Ammon's horn (tissue), 1 donor: Measurements from ENCODE around the gene OSMR.

Source experiments
- DNase-seq: peaks from one replicate; pipeline ENCODE4 v3.0.0-alpha.2; 2016; ENCODE audit warnings: low spot score

Gene OSMR

GRCh38 chr5:38871790-38872551, 26.2 kb downstream of the OSMR start:
- DNase-seq, result no peak

GRCh38 chr5:38872826-38873225, 27.0 kb downstream of the OSMR start:
- DNase-seq, result no peak

- no peak for DNase-seq
Observed at GRCh38 chr5:38874948-38875456, 29.2 kb downstream of the OSMR start.

- no peak for DNase-seq
Observed at GRCh38 chr5:38878391-38879077, 32.7 kb downstream of the OSMR start.

GRCh38 chr5:38879078-38879460, 33.3 kb downstream of the OSMR start:
- no peak for DNase-seq

GRCh38 chr5:38883842-38884241, 38.0 kb downstream of the OSMR start:
- no peak for DNase-seq

- no peak for DNase-seq
Observed at GRCh38 chr5:38885208-38885607, 39.4 kb downstream of the OSMR start.

GRCh38 chr5:38888041-38888440, 42.2 kb downstream of the OSMR start:
- DNase-seq, result no peak

GRCh38 chr5:38889424-38889823, 43.6 kb downstream of the OSMR start:
- no peak for DNase-seq

GRCh38 chr5:38891563-38891962, 45.8 kb downstream of the OSMR start:
- no peak for DNase-seq

- no peak for DNase-seq
Observed at GRCh38 chr5:38892363-38892762, 46.6 kb downstream of the OSMR start.

GRCh38 chr5:38896760-38897159, 50.9 kb downstream of the OSMR start:
- DNase-seq, result no peak

- no peak for DNase-seq
Observed at GRCh38 chr5:38899936-38900335, 54.1 kb downstream of the OSMR start.

GRCh38 chr5:38905516-38905915, 59.7 kb downstream of the OSMR start:
- DNase-seq, result no peak

- DNase-seq, result no peak
Observed at GRCh38 chr5:38906503-38906902, 60.7 kb downstream of the OSMR start.

GRCh38 chr5:38911933-38912332, 66.1 kb downstream of the OSMR start:
- no peak for DNase-seq

GRCh38 chr5:38913714-38914113, 67.9 kb downstream of the OSMR start:
- no peak for DNase-seq

- no peak for DNase-seq
Observed at GRCh38 chr5:38916802-38917201, 71.0 kb downstream of the OSMR start.

- no peak for DNase-seq
Observed at GRCh38 chr5:38921174-38921573, 75.4 kb downstream of the OSMR start.

- peak; percentile 73 for DNase-seq
Observed at GRCh38 chr5:38922199-38922598, 76.4 kb downstream of the OSMR start.

GRCh38 chr5:38923661-38924451, 78.0 kb downstream of the OSMR start:
- no peak for DNase-seq

GRCh38 chr5:38925154-38925925, 79.5 kb downstream of the OSMR start:
- no peak for DNase-seq
